Coronary artery (tissue), 2 donors: ENCODE results near the gene KCNH1.

ENCODE experiments used
- DNase-seq: peaks from one replicate; pipeline ENCODE4 v3.0.0-alpha.2; 2017; ENCODE audit warnings: low spot score
- H3K27ac ChIP-seq, 2 donors: fragments of 200-600 bp; sonication (generic); one replicate each; pipeline ENCODE4 v1.5.1; 2016 to 2019
- H3K4me3 ChIP-seq: fragments of 200-600 bp; sonication (generic); 2 replicates; pipeline ENCODE4 v1.5.1; 2016; ENCODE audit warnings: mild to moderate bottlenecking, moderate library complexity
- CTCF ChIP-seq: fragments of 200-600 bp; sonication (generic); IDR thresholded peaks from one replicate; pipeline ENCODE4 v1.5.1; 2019; ENCODE audit warnings: antibody characterized with exemption

Gene KCNH1

GRCh38 chr1:210730023-210730422 is 403.9 kb downstream of the KCNH1 start:
- TF ChIP-seq CTCF = no peak
- Histone ChIP-seq H3K27ac (no peak overlapping the region), H3K4me3 (no peak overlapping the region)
- DNase-seq = no peak

GRCh38 chr1:210728437-210729149 is 405.4 kb downstream of the KCNH1 start:
- TF ChIP-seq CTCF = no peak
- DNase-seq = no peak
- Histone ChIP-seq H3K27ac (no peak overlapping the region), H3K4me3 (no peak overlapping the region)

GRCh38 chr1:210727709-210728108 is 406.2 kb downstream of the KCNH1 start:
- DNase-seq = no peak
- H3K4me3 ChIP-seq = no peak overlapping the region
- H3K27ac ChIP-seq = no peak overlapping the region
- TF ChIP-seq CTCF = no peak

- Histone ChIP-seq H3K4me3 (no peak overlapping the region), H3K27ac (no peak overlapping the region)
- TF ChIP-seq CTCF = no peak
- DNase-seq = no peak
Measured at GRCh38 chr1:210726621-210727020, 407.3 kb downstream of the KCNH1 start.

- no peak for TF ChIP-seq CTCF
- DNase-seq = no peak
Measured at GRCh38 chr1:210724768-210725167, 409.2 kb downstream of the KCNH1 start.

GRCh38 chr1:210723646-210724045 is 410.3 kb downstream of the KCNH1 start:
- no peak overlapping the region for H3K27ac ChIP-seq
- no peak for DNase-seq
- no peak for TF ChIP-seq CTCF
- H3K4me3 ChIP-seq = no peak overlapping the region

More at GRCh38 chr1:210724768-210725167, 409.2 kb downstream of the KCNH1 start:
- no peak overlapping the region for H3K27ac ChIP-seq
- H3K4me3 ChIP-seq = no peak overlapping the region

GRCh38 chr1:210722410-210723081 is 411.4 kb downstream of the KCNH1 start:
- Histone ChIP-seq H3K27ac (no peak overlapping the region), H3K4me3 (no peak overlapping the region)
- no peak for TF ChIP-seq CTCF
- no peak for DNase-seq
